ENCODE results near the gene DGKQ. TPM values are rescaled to one million over a fixed set of nuclear protein-coding genes. Genes with fewer than 3 reads are reported as not detected.

The DGKQ gene
- total RNA-seq (2014; rRNA removed; shearing (Covaris generic)), result 4.3 and 4.4 TPM in 2 replicates

- DNase-seq (ENCODE audit: low read depth), result peak; percentile 88
These were observed at the start of gene DGKQ for GRCh38 chr4:973431-974397. DGKQ (minus strand) TSS chr4:973569; CDS start chr4:973482, 87 bp downstream.

- no peak for DNase-seq (ENCODE audit: low read depth)
These were observed 49.3 kb upstream of the DGKQ start for GRCh38 chr4:1022739-1023066.

- no peak for DNase-seq (ENCODE audit: low read depth)
These were observed 48.8 kb upstream of the DGKQ start for GRCh38 chr4:1022051-1022738.

GRCh38 chr4:1021386-1022050, 48.1 kb upstream of the DGKQ start:
- no peak for DNase-seq (ENCODE audit: low read depth)

- DNase-seq (ENCODE audit: low read depth), result no peak
These were observed 46.5 kb upstream of the DGKQ start for GRCh38 chr4:1019729-1020470.

- no peak for DNase-seq (ENCODE audit: low read depth)
These were observed 46.0 kb upstream of the DGKQ start for GRCh38 chr4:1019320-1019719.

- no peak for DNase-seq (ENCODE audit: low read depth)
These were observed 45.0 kb upstream of the DGKQ start for GRCh38 chr4:1018147-1019020.

GRCh38 chr4:1017706-1018105, 44.3 kb upstream of the DGKQ start:
- DNase-seq (ENCODE audit: low read depth), result no peak

GRCh38 chr4:1017211-1017610, 43.8 kb upstream of the DGKQ start:
- no peak for DNase-seq (ENCODE audit: low read depth)

- DNase-seq (ENCODE audit: low read depth), result no peak
These were observed 42.4 kb upstream of the DGKQ start for GRCh38 chr4:1015746-1016145.

GRCh38 chr4:1015179-1015578, 41.8 kb upstream of the DGKQ start:
- no peak for DNase-seq (ENCODE audit: low read depth)

- DNase-seq (ENCODE audit: low read depth), result no peak
These were observed 41.2 kb upstream of the DGKQ start for GRCh38 chr4:1014291-1015167.

GRCh38 chr4:1013225-1014073, 40.1 kb upstream of the DGKQ start:
- DNase-seq (ENCODE audit: low read depth), result no peak

- peak; percentile 80 for DNase-seq (ENCODE audit: low read depth)
These were observed 38.8 kb upstream of the DGKQ start for GRCh38 chr4:1012034-1012739.

- no peak for DNase-seq (ENCODE audit: low read depth)
These were observed 38.3 kb upstream of the DGKQ start for GRCh38 chr4:1011666-1012033.

GRCh38 chr4:1011022-1011665, 37.8 kb upstream of the DGKQ start, which contains the start of gene FGFRL1:
FGFRL1 (plus strand) TSS chr4:1011626; CDS start chr4:1012486, 860 bp downstream.
- peak; percentile 93 for DNase-seq (ENCODE audit: low read depth)

GRCh38 chr4:1010395-1011021, 37.1 kb upstream of the DGKQ start:
- peak; percentile 91 for DNase-seq (ENCODE audit: low read depth)

Data from Daoy (cell line).